GM18907 (cell line): ENCODE results near the gene NCAPG.

Source experiments
- ATAC-seq: cut with Tn5 transposase; IDR thresholded peaks from one replicate; pipeline ENCODE4 v1.9.1; 2021; ENCODE audit warnings: mild to moderate bottlenecking, moderate library complexity; ENCODE audit not compliant: unreplicated experiment

Gene NCAPG

DNA sequence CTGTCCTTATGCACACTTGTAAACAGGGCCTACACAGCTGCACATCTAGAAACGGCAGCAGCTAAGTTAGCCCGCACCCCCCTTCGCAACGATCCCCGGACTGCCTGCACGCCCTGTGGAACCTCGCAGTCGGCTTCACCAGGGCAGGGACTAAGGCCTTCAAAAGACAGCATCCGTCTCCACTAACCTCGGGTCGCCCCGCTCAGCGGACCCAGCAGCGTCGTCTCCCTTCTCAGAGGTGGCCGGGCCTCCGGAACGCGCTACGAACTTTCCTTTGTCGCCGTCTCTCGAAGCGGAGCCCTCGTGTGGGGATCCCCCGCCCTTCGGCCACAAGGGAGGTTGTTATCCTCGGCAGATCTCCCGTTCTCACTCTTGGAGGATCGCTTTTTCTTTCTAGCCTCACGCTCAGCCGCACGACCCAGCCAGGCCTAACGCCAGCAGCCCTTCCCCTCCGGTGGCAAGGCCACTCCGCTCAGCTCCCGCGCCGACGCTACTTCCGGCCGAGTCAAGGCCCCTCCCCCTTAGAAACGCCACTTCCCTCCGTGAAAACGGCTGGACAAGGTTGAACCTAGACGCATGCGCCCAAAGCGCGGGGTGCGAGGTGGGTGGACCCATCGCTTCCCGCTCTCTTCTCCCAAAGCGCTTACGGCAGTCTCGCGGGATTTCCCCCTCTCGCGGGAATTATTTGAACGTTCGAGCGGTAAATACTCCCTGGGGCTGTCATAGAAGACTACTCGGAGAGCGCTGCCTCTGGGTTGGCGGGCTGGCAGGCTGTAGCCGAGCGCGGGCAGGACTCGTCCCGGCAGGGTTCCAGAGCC lies at the start of gene NCAPG, which contains the start of gene DCAF16:
Gene NCAPG, plus strand, starts transcription at position 720 of the 818 bp plus-strand sequence. CDS start 99 bp downstream, outside the sequence.
Gene DCAF16, minus strand, starts transcription at position 498 of the 818 bp plus-strand sequence. CDS start 6,616 bp downstream, outside the sequence.
- ATAC-seq = peak; percentile 95

GRCh38 chr4:17761062-17761461 lies 49.7 kb upstream of the NCAPG start:
- no peak for ATAC-seq

DNA sequence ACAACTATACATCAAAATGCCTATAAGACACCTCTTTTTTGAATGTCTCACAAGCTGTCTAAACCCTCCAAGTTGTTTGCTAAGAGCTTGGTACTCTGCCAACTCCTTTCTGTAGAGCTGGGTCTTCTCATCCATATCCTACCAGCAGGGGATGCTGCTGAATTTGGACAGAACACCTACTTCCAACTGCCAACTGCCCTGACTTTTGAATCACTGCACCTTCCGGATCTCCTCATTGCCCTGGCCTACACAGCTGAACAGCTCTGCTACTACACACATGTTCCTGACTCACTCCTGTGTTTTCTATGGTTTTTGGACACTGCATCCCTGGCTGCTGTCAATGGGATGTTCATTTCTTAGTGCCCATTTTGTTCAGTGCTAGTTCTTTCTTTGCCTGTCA lies 48.1 kb upstream of the NCAPG start:
- ATAC-seq = no peak

- no peak for ATAC-seq
Measured at GRCh38 chr4:17763416-17763815, 47.4 kb upstream of the NCAPG start.

DNA sequence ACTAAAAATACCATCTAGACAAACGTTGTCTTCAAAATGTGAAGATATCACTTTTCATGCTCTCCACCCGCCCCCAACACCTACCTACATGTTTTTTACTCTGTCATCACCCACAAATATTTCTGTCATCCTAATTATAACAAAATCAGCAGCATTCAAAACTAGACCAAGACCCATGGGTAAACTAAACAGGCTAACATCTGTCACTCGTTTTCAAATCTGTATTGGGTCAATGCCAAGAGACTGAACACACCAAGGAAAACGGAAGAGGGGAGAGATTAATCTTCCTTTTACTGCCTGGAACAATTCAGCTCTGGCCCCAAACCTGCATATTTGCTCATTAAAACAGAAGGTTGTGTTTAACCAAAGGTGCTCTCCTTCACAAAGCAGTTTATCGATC lies 46.8 kb upstream of the NCAPG start:
- ATAC-seq = no peak

DNA sequence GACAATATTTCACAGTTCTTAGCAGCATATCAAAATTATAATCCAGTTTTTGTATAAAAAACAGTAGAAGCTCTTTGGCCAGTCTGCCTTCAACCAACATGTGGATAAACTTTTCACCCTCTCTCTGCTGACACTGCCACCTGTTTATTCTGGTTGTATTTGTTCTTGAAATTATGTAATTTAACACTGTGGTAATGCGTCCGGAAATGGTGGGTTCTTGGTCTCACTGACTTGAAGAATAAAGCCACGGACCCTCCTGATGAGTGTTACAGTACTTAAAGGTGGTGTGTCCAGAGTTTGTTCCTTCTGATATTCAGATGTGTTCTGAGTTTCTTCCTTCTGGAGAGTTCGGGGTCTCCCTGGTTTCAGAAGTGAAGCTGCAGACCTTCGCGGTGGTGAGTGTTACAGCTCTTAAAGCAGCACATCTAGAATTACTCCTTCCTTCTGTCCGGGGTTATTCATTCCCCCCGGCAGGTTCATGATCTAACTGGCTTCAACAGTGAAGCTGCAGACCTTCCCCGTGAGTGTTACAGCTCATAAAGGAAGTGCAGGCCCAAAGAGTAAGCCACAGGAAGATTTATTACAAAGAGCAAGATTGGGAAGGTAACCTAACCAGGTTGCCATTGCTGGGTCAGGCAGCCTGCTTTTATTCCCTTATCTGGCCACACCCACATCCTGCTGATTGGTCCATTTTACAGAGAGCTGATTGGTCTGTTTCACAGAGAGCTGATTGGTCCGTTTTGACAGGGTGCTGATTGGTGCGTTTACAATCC lies 45.1 kb upstream of the NCAPG start:
- peak; percentile 60 for ATAC-seq

- no peak for ATAC-seq
Measured at GRCh38 chr4:17766826-17767458, 43.8 kb upstream of the NCAPG start.

GRCh38 chr4:17769406-17770174 lies 41.2 kb upstream of the NCAPG start:
- no peak for ATAC-seq

DNA sequence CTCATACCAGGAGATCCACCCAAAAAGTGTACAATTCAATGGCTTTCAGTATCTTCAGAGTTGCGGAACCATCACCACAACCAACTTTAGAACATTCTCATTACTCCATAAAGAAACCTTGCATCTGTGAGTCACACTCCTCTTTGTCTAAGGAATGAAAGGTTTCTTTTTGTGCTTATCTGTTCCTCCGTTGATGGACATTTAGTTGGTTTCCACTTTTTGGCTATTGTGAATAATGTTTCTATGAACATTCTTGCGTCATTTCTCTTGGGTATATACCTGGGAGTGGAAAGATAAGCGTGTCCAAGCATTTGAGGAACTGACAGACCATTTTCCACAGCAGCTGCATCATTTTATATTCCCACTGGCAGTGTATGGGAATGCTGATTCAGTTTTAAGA lies 39.9 kb upstream of the NCAPG start:
- no peak for ATAC-seq

- ATAC-seq = no peak
Measured at GRCh38 chr4:17771284-17771908, 39.4 kb upstream of the NCAPG start.

- no peak for ATAC-seq
Measured at GRCh38 chr4:17773135-17773698, 37.6 kb upstream of the NCAPG start.

DNA sequence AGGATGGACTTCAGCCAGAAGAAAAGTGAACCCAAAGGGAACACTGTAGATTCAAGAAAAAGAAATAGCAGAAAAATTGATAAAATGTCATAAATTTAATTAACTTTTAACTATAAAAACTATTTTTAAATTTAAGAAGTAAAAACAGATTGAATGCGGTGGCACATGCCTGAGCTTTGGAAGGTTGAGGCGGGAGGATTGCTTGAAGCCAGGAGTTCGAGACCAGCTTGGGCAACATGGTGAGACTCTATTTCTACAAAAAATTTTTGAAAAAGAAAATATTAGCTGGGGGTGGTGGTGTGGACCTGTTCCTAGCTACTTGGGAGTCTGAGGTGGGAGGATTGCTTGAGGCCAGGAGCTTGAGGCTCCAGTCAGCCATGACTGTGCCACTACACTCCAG lies 32.3 kb upstream of the NCAPG start:
- no peak for ATAC-seq

- ATAC-seq = no peak
Measured at GRCh38 chr4:17780501-17781299, 30.1 kb upstream of the NCAPG start.

DNA sequence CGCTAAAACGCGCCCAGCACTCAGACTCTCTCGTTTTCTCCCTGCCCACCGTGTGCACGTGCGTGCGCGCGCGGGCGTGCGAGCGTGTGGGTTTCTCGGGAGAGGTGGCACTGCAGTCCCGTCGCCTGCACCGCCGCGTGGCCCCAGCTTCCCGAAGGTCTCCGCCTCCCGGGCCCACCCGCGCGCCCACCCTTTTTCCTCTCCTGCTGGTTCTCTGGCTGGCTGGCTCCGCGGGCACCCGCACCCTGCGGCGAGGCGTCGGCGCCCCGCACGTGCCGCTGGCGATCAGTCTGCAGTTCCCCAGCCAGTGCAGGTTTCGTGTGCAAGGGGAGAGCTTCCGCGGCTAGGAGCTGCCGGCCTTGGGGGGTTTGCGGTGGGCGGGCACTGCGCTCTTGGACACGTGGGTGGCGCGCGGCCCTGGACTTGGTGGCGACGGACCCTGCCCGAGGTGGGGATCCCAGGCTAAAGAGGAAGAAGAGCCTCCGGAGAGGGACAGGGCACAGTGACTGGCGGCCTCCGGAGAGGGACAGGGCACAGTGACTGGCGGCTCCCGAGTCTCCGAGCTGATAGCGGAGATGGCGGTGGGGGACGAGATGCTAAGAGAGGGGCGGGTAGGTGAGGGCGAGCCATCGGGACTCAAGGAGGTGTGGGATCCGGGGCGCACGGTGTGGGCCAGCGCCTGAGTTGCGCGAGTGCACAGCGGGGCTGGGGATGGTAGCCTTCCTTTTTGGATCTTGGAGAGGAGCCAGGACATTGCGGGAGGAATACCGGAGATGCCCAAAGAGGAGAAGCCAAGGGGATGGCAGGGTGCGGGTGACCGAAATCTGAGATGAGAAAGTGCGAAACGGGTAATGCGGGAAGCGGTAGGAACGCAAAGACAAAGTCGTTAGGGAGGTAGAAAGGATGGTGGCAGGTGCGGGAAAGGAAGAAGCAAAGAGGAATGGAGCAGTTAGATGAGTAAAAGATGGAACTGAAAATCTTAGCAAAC lies 29.2 kb upstream of the NCAPG start, which contains the start of gene FAM184B:
Gene FAM184B, minus strand, starts transcription at position 322 of the 988 bp plus-strand sequence. CDS start 322 bp downstream, outside the sequence.
- ATAC-seq = no peak

DNA sequence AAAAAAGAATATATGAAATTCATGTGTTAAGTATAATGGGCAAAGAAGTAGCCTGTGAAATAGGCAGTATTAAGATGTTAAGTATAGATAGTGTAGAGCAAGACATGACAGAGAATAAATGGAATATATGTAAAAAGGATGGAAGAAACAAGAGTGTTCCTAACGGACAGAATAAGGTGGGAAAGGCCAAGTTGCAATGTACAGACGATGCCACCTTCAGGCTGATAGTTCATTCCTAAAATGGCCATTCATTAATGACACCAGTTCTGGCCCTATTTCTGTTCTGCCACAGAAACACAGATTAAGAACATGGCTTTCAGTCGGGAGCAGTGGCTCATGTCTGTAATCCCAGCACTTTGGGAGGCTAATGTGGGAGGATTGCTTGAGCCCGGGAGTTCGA lies 24.9 kb upstream of the NCAPG start:
- no peak for ATAC-seq

GRCh38 chr4:17786567-17786966 lies 24.2 kb upstream of the NCAPG start:
- peak; percentile 75 for ATAC-seq

GRCh38 chr4:17787315-17787714 lies 23.5 kb upstream of the NCAPG start:
- no peak for ATAC-seq

DNA sequence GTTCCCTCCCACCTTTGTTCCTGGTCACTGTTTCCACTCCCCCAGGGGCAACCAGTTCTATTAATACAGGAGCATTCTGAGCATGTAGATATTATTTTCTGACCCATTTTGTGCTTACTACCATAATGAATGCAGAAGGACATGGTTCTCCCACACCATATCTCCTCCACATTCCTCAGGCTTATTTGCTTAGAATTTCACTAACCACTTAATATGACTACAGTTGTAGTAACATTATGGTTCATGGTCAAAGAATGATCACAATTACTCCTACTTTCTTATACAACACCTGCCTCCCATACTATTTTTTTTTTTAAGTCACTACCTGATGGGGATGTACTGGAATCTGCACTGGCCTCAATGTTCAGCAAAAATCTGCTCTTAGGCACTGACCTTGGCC lies 21.8 kb upstream of the NCAPG start:
- no peak for ATAC-seq
